ENCODE results near the gene DPYD. TPM values are rescaled to one million over a fixed set of nuclear protein-coding genes. Genes with fewer than 3 reads are reported as not detected.

The DPYD gene
- total RNA-seq, 1 donor from 2014 or later = 12.6 TPM

DNA sequence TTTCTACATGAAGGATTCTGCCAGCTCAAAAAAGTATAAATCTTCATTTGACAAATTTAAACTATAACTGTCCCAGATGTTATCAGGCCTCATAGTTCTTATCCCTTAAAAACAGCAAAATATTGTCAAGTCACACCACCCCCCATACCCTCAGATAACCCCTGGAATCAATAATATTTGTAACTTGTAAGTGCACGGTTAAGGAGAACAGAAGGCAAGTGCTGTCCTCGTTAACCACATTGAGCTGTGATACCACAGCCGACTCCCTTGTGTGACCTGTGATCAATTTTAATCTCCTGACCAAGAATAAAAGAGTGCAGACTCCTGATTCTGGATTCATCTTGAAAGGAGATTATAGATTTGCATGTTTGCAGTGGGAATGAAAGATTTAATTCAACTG is 310.7 kb downstream of the DPYD start:
- CTCF ChIA-PET = no interaction called here

GRCh38 chr1:97608272-97608671 is 312.6 kb downstream of the DPYD start:
- no peak overlapping the region for H3K4me3 Mint-ChIP-seq
- ATAC-seq (ENCODE audit: low read depth) (no peak), DNase-seq (no peak)
- H3K27me3 Mint-ChIP-seq = no peaks in the 10 kb centered on the region
- H3K27ac Mint-ChIP-seq = no peak overlapping the region
- ChIA-PET POLR2A (no interaction called here), CTCF (no interaction called here)
- peaks cover 3% of the 10 kb centered on the region for H3K36me3 Mint-ChIP-seq (ENCODE audit: low read depth)
- intact Hi-C loops (cut with micrococcal nuclease) = no loop called here
- peaks cover 5% of the 10 kb centered on the region for H3K9me3 Mint-ChIP-seq
- peaks cover 5% of the 10 kb centered on the region for H3K4me1 Mint-ChIP-seq
- TF ChIP-seq CTCF (IDR thresholded peaks at IDR 0.05) = no peak

More for the DNA sequence above, 310.7 kb downstream of the DPYD start:
- no peak for TF ChIP-seq CTCF (IDR thresholded peaks at IDR 0.05)
- ATAC-seq (ENCODE audit: low read depth) (no peak), DNase-seq (no peak)
- Mint-ChIP-seq H3K27ac (no peak overlapping the region), H3K36me3 (ENCODE audit: low read depth) (peaks cover 3% of the 10 kb centered on the region), H3K4me1 (peaks cover 5% of the 10 kb centered on the region), H3K27me3 (no peaks in the 10 kb centered on the region), H3K9me3 (peaks cover 5% of the 10 kb centered on the region), H3K4me3 (no peak overlapping the region)
- intact Hi-C loops (cut with micrococcal nuclease) = no loop called here
- POLR2A ChIA-PET = no interaction called here

- ATAC-seq (ENCODE audit: low read depth) (no peak), DNase-seq (no peak)
- ChIA-PET CTCF (no interaction called here), POLR2A (no interaction called here)
- no peak overlapping the region for H3K4me3 Mint-ChIP-seq
- intact Hi-C loops (cut with micrococcal nuclease) = no loop called here
- H3K27me3 Mint-ChIP-seq = no peaks in the 10 kb centered on the region
- H3K27ac Mint-ChIP-seq = no peak overlapping the region
- no peak for TF ChIP-seq CTCF (IDR thresholded peaks at IDR 0.05)
- H3K36me3 Mint-ChIP-seq (ENCODE audit: low read depth) = no peaks in the 10 kb centered on the region
- H3K4me1 Mint-ChIP-seq = no peaks in the 10 kb centered on the region
- no peaks in the 10 kb centered on the region for H3K9me3 Mint-ChIP-seq
Measured at GRCh38 chr1:97603776-97604175, 317.1 kb downstream of the DPYD start.

DNA sequence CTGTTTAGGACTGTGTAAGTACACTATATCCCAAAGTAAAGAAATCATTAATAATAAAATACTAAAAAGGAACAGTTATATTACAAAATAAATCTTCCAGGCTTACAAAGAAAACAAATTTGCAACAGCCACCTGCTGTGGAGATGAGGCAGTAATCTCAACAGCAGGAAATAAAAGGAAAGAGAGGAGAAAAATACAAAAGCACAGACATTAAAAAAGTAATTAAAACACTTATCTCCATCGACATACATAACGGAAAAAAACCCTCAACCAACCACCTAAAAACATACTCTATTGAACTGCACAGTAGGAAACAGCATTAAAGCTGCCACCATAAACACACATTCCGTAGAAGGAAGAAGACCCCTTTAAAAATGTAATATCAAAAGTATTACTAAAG is 317.6 kb downstream of the DPYD start:
- no peak for DNase-seq
- Mint-ChIP-seq H3K27ac (no peak overlapping the region), H3K27me3 (no peaks in the 10 kb centered on the region), H3K4me1 (no peaks in the 10 kb centered on the region), H3K4me3 (no peak overlapping the region), H3K9me3 (no peaks in the 10 kb centered on the region), H3K36me3 (ENCODE audit: low read depth) (no peaks in the 10 kb centered on the region)
- TF ChIP-seq CTCF (IDR thresholded peaks at IDR 0.05) = no peak
- intact Hi-C loops (cut with micrococcal nuclease) = no loop called here
- POLR2A ChIA-PET = no interaction called here
- CTCF ChIA-PET = no interaction called here
- no peak for ATAC-seq (ENCODE audit: low read depth)

DNA sequence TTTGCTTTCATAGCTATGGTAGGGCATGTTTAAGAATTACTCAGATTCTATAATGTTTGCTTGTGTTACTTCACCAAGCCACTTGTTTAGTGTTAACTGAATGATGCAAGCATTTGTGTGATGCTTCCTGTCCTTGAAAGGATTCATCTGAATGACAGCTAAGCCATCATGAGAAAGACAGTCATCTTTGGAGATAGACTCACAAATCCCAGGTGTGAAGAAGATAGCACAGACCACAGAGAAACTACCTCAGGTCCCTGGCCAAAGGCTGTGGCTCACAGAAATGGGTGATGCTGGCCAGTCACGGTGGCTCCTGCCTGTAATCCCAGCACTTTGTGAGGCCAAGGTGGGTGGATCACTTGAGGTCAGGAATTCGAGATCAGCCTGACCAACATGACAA is 321.4 kb downstream of the DPYD start:
- H3K4me3 Mint-ChIP-seq = no peak overlapping the region
- H3K27ac Mint-ChIP-seq = no peak overlapping the region
- intact Hi-C loops (cut with micrococcal nuclease) = no loop called here
- DNase-seq (no peak), ATAC-seq (ENCODE audit: low read depth) (no peak)
- no peak for TF ChIP-seq CTCF (IDR thresholded peaks at IDR 0.05)
- peaks cover 1% of the 10 kb centered on the region for H3K36me3 Mint-ChIP-seq (ENCODE audit: low read depth)
- H3K27me3 Mint-ChIP-seq = no peaks in the 10 kb centered on the region
- no peaks in the 10 kb centered on the region for H3K9me3 Mint-ChIP-seq
- H3K4me1 Mint-ChIP-seq = no peaks in the 10 kb centered on the region
- CTCF ChIA-PET = no interaction called here
- POLR2A ChIA-PET = no interaction called here

Data from activated B cell treated with CpG ODN at 0.5 μM for 24 hours (primary cell).